Ecto neural progenitor cell (in vitro differentiated cells): Measurements from ENCODE around the gene ZFHX2.

ENCODE experiments used
- DNase-seq: peaks from one replicate; pipeline ENCODE4 v3.0.0-alpha.2; 2018; ENCODE audit warnings: low spot score

ZFHX2 gene

GRCh38 chr14:23518709-23519108, 32.9 kb downstream of the ZFHX2 start:
- DNase-seq = no peak

GRCh38 chr14:23517650-23518326, 33.8 kb downstream of the ZFHX2 start:
- DNase-seq = no peak

GRCh38 chr14:23514644-23514957, 37.0 kb downstream of the ZFHX2 start:
- DNase-seq = no peak

GRCh38 chr14:23513818-23514643, 37.5 kb downstream of the ZFHX2 start:
- DNase-seq = no peak

- DNase-seq = no peak
Measured at GRCh38 chr14:23513005-23513817, 38.4 kb downstream of the ZFHX2 start.

GRCh38 chr14:23512156-23512555, 39.4 kb downstream of the ZFHX2 start:
- no peak for DNase-seq

GRCh38 chr14:23494223-23494622, 57.3 kb downstream of the ZFHX2 start:
- peak; percentile 76 for DNase-seq

GRCh38 chr14:23492618-23493272, 58.8 kb downstream of the ZFHX2 start:
- no peak for DNase-seq

GRCh38 chr14:23487216-23487615, 64.3 kb downstream of the ZFHX2 start:
- DNase-seq = no peak

- DNase-seq = no peak
Measured at GRCh38 chr14:23486036-23486435, 65.5 kb downstream of the ZFHX2 start.

- no peak for DNase-seq
Measured at GRCh38 chr14:23485326-23485725, 66.2 kb downstream of the ZFHX2 start.

- DNase-seq = peak; percentile 75
Measured at GRCh38 chr14:23483236-23483854, 68.2 kb downstream of the ZFHX2 start.

- DNase-seq = no peak
Measured at GRCh38 chr14:23482823-23483148, 68.8 kb downstream of the ZFHX2 start.

GRCh38 chr14:23481979-23482822, 69.4 kb downstream of the ZFHX2 start:
- no peak for DNase-seq

- DNase-seq = no peak
Measured at GRCh38 chr14:23481362-23481970, 70.1 kb downstream of the ZFHX2 start.

- no peak for DNase-seq
Measured at GRCh38 chr14:23478109-23478759, 73.3 kb downstream of the ZFHX2 start.

GRCh38 chr14:23470947-23471346, 80.6 kb downstream of the ZFHX2 start:
- DNase-seq = no peak
